Skeletal muscle tissue (tissue), 4 donors: ENCODE results near the gene PRSS58. TPM values are rescaled to one million over a fixed set of nuclear protein-coding genes. Genes with fewer than 3 reads are reported as not detected.

Experiments
- H3K27ac ChIP-seq: one replicate; pipeline ENCODE4 v1.7.0; 2013; ENCODE audit warnings: mild to moderate bottlenecking, low read depth, low read length, inconsistent platforms
- H3K27me3 ChIP-seq, 3 donors: one replicate each; pipeline ENCODE4 v1.7.0; 2013; ENCODE audit warnings: low read length in 3 of 3; ENCODE audit not compliant: control insufficient read depth in 3 of 3, insufficient read depth in 3 of 3
- H3K36me3 ChIP-seq, 3 donors: one replicate each; pipeline ENCODE4 v1.7.0; 2013; ENCODE audit warnings: low read length in 3 of 3; ENCODE audit not compliant: control insufficient read depth in 3 of 3, insufficient read depth in 3 of 3
- H3K4me1 ChIP-seq, 3 donors: one replicate each; pipeline ENCODE4 v1.7.0; 2013; ENCODE audit warnings: low read length in 3 of 3, mild to moderate bottlenecking in 3 of 3; ENCODE audit not compliant: control insufficient read depth in 3 of 3, insufficient read depth in 3 of 3
- H3K4me3 ChIP-seq, 3 donors: one replicate each; pipeline ENCODE4 v1.7.0; 2013; ENCODE audit warnings: low read length in 3 of 3
- H3K9ac ChIP-seq, 3 donors: one replicate each; pipeline ENCODE4 v1.7.0; 2013; ENCODE audit warnings: low read length in 3 of 3, mild to moderate bottlenecking in 3 of 3, moderate library complexity in 2 of 3, low read depth in 1 of 3
- H3K9me3 ChIP-seq, 3 donors: one replicate each; pipeline ENCODE4 v1.7.0; 2013; ENCODE audit warnings: low read length in 3 of 3; ENCODE audit not compliant: control insufficient read depth in 3 of 3
- total RNA-seq: library from RNA; depleted of rRNA; stranded (reverse); fragments of >200 nt; gene quantifications from one replicate; pipeline ENCODE4 v1.2.3, GENCODE V29; 2014
- donor health status: Osteomylitis.

PRSS58 gene
- not detected for total RNA-seq

- Histone ChIP-seq H3K27ac (no peak within 1 kb of the TSS), H3K4me1 (no peaks in the 10 kb centered on the region), H3K27me3 (no peaks in the 10 kb centered on the region), H3K9me3 (peaks cover 0 to 2% (median 0%) of the 10 kb centered on the region in 3 donors), H3K4me3 (no peak within 1 kb of the TSS), H3K36me3 (no peaks in the 10 kb centered on the region), H3K9ac (no peak within 1 kb of the TSS)
Measured at GRCh38 chr7:142257958-142258357, at the start of gene PRSS58. PRSS58 (minus strand) TSS chr7:142258058; CDS start chr7:142257707, 351 bp downstream.

- Histone ChIP-seq H3K9me3 (no peaks in the 10 kb centered on the region), H3K4me3 (no peak overlapping the region), H3K27ac (no peak overlapping the region), H3K4me1 (no peaks in the 10 kb centered on the region), H3K9ac (no peak overlapping the region), H3K36me3 (no peaks in the 10 kb centered on the region), H3K27me3 (peaks cover 0 to 2% (median 0%) of the 10 kb centered on the region in 3 donors)
Measured at GRCh38 chr7:142307246-142307900, 49.5 kb upstream of the PRSS58 start.

GRCh38 chr7:142303650-142304049 is 45.8 kb upstream of the PRSS58 start:
- Histone ChIP-seq H3K27me3 (peaks cover 0 to 11% (median 0%) of the 10 kb centered on the region in 3 donors), H3K36me3 (no peaks in the 10 kb centered on the region), H3K4me1 (no peaks in the 10 kb centered on the region), H3K27ac (no peak overlapping the region), H3K9ac (no peak overlapping the region), H3K9me3 (no peaks in the 10 kb centered on the region), H3K4me3 (no peak overlapping the region)

GRCh38 chr7:142301923-142302550 is 44.2 kb upstream of the PRSS58 start:
- Histone ChIP-seq H3K4me3 (no peak overlapping the region), H3K4me1 (no peaks in the 10 kb centered on the region), H3K9ac (no peak overlapping the region), H3K27ac (no peak overlapping the region), H3K9me3 (no peaks in the 10 kb centered on the region), H3K27me3 (peaks cover 0 to 10% (median 6%) of the 10 kb centered on the region in 3 donors), H3K36me3 (no peaks in the 10 kb centered on the region)

- H3K36me3 ChIP-seq, result no peaks in the 10 kb centered on the region
- no peaks in the 10 kb centered on the region for H3K4me1 ChIP-seq
- H3K27me3 ChIP-seq, result peaks cover 0 to 10% (median 6%) of the 10 kb centered on the region in 3 donors
- H3K4me3 ChIP-seq, result no peak overlapping the region
- H3K27ac ChIP-seq, result no peak overlapping the region
- no peaks in the 10 kb centered on the region for H3K9me3 ChIP-seq
- no peak overlapping the region for H3K9ac ChIP-seq
Measured at GRCh38 chr7:142301299-142301698, 43.4 kb upstream of the PRSS58 start.

- no peak overlapping the region for H3K9ac ChIP-seq
- H3K27ac ChIP-seq, result no peak overlapping the region
Measured at GRCh38 chr7:142300689-142301088, 42.8 kb upstream of the PRSS58 start.

GRCh38 chr7:142299237-142299781 is 41.5 kb upstream of the PRSS58 start:
- Histone ChIP-seq H3K4me3 (no peak overlapping the region), H3K36me3 (no peaks in the 10 kb centered on the region), H3K4me1 (no peaks in the 10 kb centered on the region), H3K9ac (no peak overlapping the region), H3K9me3 (no peaks in the 10 kb centered on the region), H3K27ac (no peak overlapping the region), H3K27me3 (peaks cover 0 to 10% (median 6%) of the 10 kb centered on the region in 3 donors)

More at GRCh38 chr7:142300689-142301088, 42.8 kb upstream of the PRSS58 start:
- H3K4me1 ChIP-seq, result no peaks in the 10 kb centered on the region
- H3K36me3 ChIP-seq, result no peaks in the 10 kb centered on the region
- H3K4me3 ChIP-seq, result no peak overlapping the region
- H3K9me3 ChIP-seq, result no peaks in the 10 kb centered on the region
- peaks cover 0 to 10% (median 6%) of the 10 kb centered on the region in 3 donors for H3K27me3 ChIP-seq

- Histone ChIP-seq H3K27me3 (peaks cover 0 to 10% (median 6%) of the 10 kb centered on the region in 3 donors), H3K9me3 (no peaks in the 10 kb centered on the region), H3K36me3 (no peaks in the 10 kb centered on the region), H3K27ac (no peak overlapping the region), H3K4me1 (no peaks in the 10 kb centered on the region), H3K4me3 (no peak overlapping the region), H3K9ac (no peak overlapping the region)
Measured at GRCh38 chr7:142298627-142299026, 40.8 kb upstream of the PRSS58 start.

- H3K36me3 ChIP-seq, result no peaks in the 10 kb centered on the region
- no peak overlapping the region for H3K4me3 ChIP-seq
Measured at GRCh38 chr7:142298009-142298408, 40.2 kb upstream of the PRSS58 start.

GRCh38 chr7:142280263-142280662 is 22.4 kb upstream of the PRSS58 start:
- Histone ChIP-seq H3K27ac (no peak overlapping the region), H3K36me3 (no peaks in the 10 kb centered on the region), H3K27me3 (peaks cover 0 to 3% (median 0%) of the 10 kb centered on the region in 3 donors), H3K4me3 (no peak overlapping the region), H3K9me3 (no peaks in the 10 kb centered on the region), H3K4me1 (no peaks in the 10 kb centered on the region), H3K9ac (no peak overlapping the region)

More at GRCh38 chr7:142298009-142298408, 40.2 kb upstream of the PRSS58 start:
- Histone ChIP-seq H3K27me3 (peaks cover 0 to 10% (median 6%) of the 10 kb centered on the region in 3 donors), H3K4me1 (no peaks in the 10 kb centered on the region), H3K9me3 (no peaks in the 10 kb centered on the region), H3K9ac (no peak overlapping the region), H3K27ac (no peak overlapping the region)
